Muscle of leg (tissue), 11 donors: ENCODE results near the gene TMEM53. TPM values are rescaled to one million over a fixed set of nuclear protein-coding genes. Genes with fewer than 3 reads are reported as not detected.

Source experiments
- DNase-seq: peaks from one replicate; pipeline ENCODE4 v3.0.0; 2013
- H3K27ac ChIP-seq: one replicate; pipeline ENCODE4 v1.5.1; 2013; ENCODE audit warnings: mild to moderate bottlenecking, low read length, control low read depth
- H3K27me3 ChIP-seq: one replicate; pipeline ENCODE4 v1.6.1; 2013; ENCODE audit warnings: low read length; ENCODE audit not compliant: control insufficient read depth, insufficient read depth
- H3K36me3 ChIP-seq: one replicate; pipeline ENCODE4 v1.6.1; 2013; ENCODE audit warnings: low read length; ENCODE audit not compliant: control insufficient read depth, insufficient read depth
- H3K4me1 ChIP-seq: one replicate; pipeline ENCODE4 v1.6.1; 2013; ENCODE audit warnings: low read length; ENCODE audit not compliant: control insufficient read depth, insufficient read depth
- H3K4me3 ChIP-seq: one replicate; pipeline ENCODE4 v1.5.1; 2013; ENCODE audit warnings: low read length, control low read depth
- H3K9me3 ChIP-seq: replicated peaks from 2 replicates; pipeline ENCODE4 v1.6.1; 2013; ENCODE audit warnings: low read depth, low read length; ENCODE audit not compliant: control insufficient read depth
- WGBS: methylation state at CpG from one replicate; pipeline ENCODE4 v1.1.5; 2013; ENCODE audit warnings: missing lambda C conversion rate; ENCODE audit not compliant: insufficient coverage; 5-methylcytosine and 5-hydroxymethylcytosine counted together
- polyA plus RNA-seq, 8 donors: library from polyadenylated mRNA; unstranded; fragments of 120-200 nt; gene quantifications; one replicate each; pipeline versions ENCODE4 v1.2.1 to v1.2.3, GENCODE V29; 2013; ENCODE audit warnings: inconsistent platforms in 1 of 8, low replicate concordance in 1 of 8; ENCODE audit not compliant: insufficient read length in 8 of 8, insufficient read depth in 1 of 8
- total RNA-seq: library from RNA; stranded (reverse); fragments of 120-200 nt; gene quantifications from one replicate; pipeline ENCODE4 v1.2.4, GENCODE V29; 2013

TMEM53 gene
- total and polyA plus RNA-seq, 9 donors: 3.5 to 7.8 (median 6.2) TPM

GRCh38 chr1:44606701-44607281 is 67.5 kb downstream of the TMEM53 start:
- Histone ChIP-seq H3K36me3 (no peaks in the 10 kb centered on the region), H3K4me1 (peaks cover 25% of the 10 kb centered on the region), H3K27me3 (peaks cover 20% of the 10 kb centered on the region), H3K27ac (no peak overlapping the region), H3K9me3 (no peaks in the 10 kb centered on the region), H3K4me3 (no peak overlapping the region)
- DNase-seq: no peak
- 78% methylated on average over 6 of the region's 8 CpGs for WGBS

GRCh38 chr1:44605914-44606615 is 68.2 kb downstream of the TMEM53 start:
- Histone ChIP-seq H3K4me3 (no peak overlapping the region), H3K4me1 (peaks cover 25% of the 10 kb centered on the region), H3K27me3 (peaks cover 23% of the 10 kb centered on the region), H3K27ac (no peak overlapping the region), H3K36me3 (no peaks in the 10 kb centered on the region), H3K9me3 (no peaks in the 10 kb centered on the region)
- DNase-seq: no peak
- WGBS: 57% methylated on average over 10 of the region's 12 CpGs

GRCh38 chr1:44604157-44604955 is 69.9 kb downstream of the TMEM53 start:
- Histone ChIP-seq H3K4me3 (no peak overlapping the region), H3K4me1 (peaks cover 25% of the 10 kb centered on the region), H3K36me3 (no peaks in the 10 kb centered on the region), H3K9me3 (no peaks in the 10 kb centered on the region), H3K27ac (no peak overlapping the region), H3K27me3 (peaks cover 19% of the 10 kb centered on the region)
- 36% methylated on average over 3 of the region's 3 CpGs for WGBS
- DNase-seq: no peak

- peaks cover 21% of the 10 kb centered on the region for H3K27me3 ChIP-seq
- H3K9me3 ChIP-seq: no peaks in the 10 kb centered on the region
- H3K4me3 ChIP-seq: no peak overlapping the region
- 19% methylated on average over 2 of the region's 4 CpGs for WGBS
- H3K27ac ChIP-seq: no peak overlapping the region
- DNase-seq: no peak
- peaks cover 25% of the 10 kb centered on the region for H3K4me1 ChIP-seq
- H3K36me3 ChIP-seq: no peaks in the 10 kb centered on the region
Measured at GRCh38 chr1:44603718-44604117, 70.6 kb downstream of the TMEM53 start.

Other genes starting within 250 kb of the TMEM53 start
- 1.6 TPM for gene ARMH1, start 233 bp upstream of the TMEM53 start, total RNA-seq
- 1 to 10 TPM; 1.3 to 2.6 (median 1.8) TPM for gene ARMH1, start 233 bp upstream of the TMEM53 start, polyA plus RNA-seq
- not detected for gene RNU5D-1, start 56.7 kb upstream of the TMEM53 start, total RNA-seq
- 1 to 10 TPM in 1 of 8 donors, not detected in 7; 1.5 TPM for gene RNU5D-1, start 56.7 kb upstream of the TMEM53 start, polyA plus RNA-seq
- 9.2 TPM for gene KIF2C, start 65.4 kb upstream of the TMEM53 start, total RNA-seq
- gene KIF2C, start 65.4 kb upstream of the TMEM53 start, polyA plus RNA-seq: 10 to 100 TPM in 7 of 8 donors, 1 to 10 TPM in 1; 9.7 to 18.2 (median 14.2) TPM
- 4,408 TPM for gene RPS8, start 101.1 kb upstream of the TMEM53 start, total RNA-seq
- 1,000 to 10,000 TPM; 2,811 to 3,640 (median 3,091) TPM for gene RPS8, start 101.1 kb upstream of the TMEM53 start, polyA plus RNA-seq
- gene BEST4, start 113.7 kb upstream of the TMEM53 start, total RNA-seq: 0.18 TPM
- gene BEST4, start 113.7 kb upstream of the TMEM53 start, polyA plus RNA-seq: 1 to 10 TPM in 1 of 8 donors, under 1 TPM in 7; 0.30 to 1.4 (median 0.36) TPM
- gene PLK3, start 125.9 kb upstream of the TMEM53 start, total RNA-seq: 8.3 TPM
- gene PLK3, start 125.9 kb upstream of the TMEM53 start, polyA plus RNA-seq: 10 to 100 TPM; 11.3 to 20.8 (median 13.9) TPM
- gene DYNLT4, start 132.9 kb upstream of the TMEM53 start, total RNA-seq: 0.40 TPM
- under 1 TPM in 7 of 8 donors, not detected in 1; 0.14 to 0.58 (median 0.28) TPM for gene DYNLT4, start 132.9 kb upstream of the TMEM53 start, polyA plus RNA-seq
- 2.9 TPM for gene BTBD19, start 134.0 kb upstream of the TMEM53 start, total RNA-seq
- gene BTBD19, start 134.0 kb upstream of the TMEM53 start, polyA plus RNA-seq: 1 to 10 TPM; 4.3 to 9.5 (median 8.2) TPM
- gene PTCH2, start 168.8 kb upstream of the TMEM53 start, total RNA-seq: 2.7 TPM
- gene PTCH2, start 168.8 kb upstream of the TMEM53 start, polyA plus RNA-seq: 10 to 100 TPM in 3 of 8 donors, 1 to 10 TPM in 5; 5.8 to 14.1 (median 9.0) TPM